IMR-90 (cell line): ENCODE data around the gene FAM83F. TPM values are rescaled to one million over a fixed set of nuclear protein-coding genes. Genes with fewer than 3 reads are reported as not detected.
"Not testable (repeated sequence)": the region's sequence is repeated elsewhere in the genome, so short reads cannot be mapped to it uniquely, and the experiment has no call there.

ENCODE experiments used
- ATAC-seq: fragments of 200-7000 bp; cut with Tn5 transposase; 2 replicates; pipeline ENCODE4 v1.9.1; 2020; ENCODE audit warnings: low read depth, mild to moderate bottlenecking, moderate library complexity
- BruUV-seq: library from RNA; stranded (reverse); fragments of 400-500 nt; replicated peaks from 2 replicates; lab custom pipeline; 2021; lab: Mats Ljungman, UMichigan
- CTCF ChIA-PET: fragments of 300-600 bp; formaldehyde crosslinking; extraction: SDS; loops from one replicate; lab custom pipeline; 2021; ENCODE audit warnings: antibody characterized with exemption; lab: Yijun Ruan, JAX
- POLR2A ChIA-PET: fragments of 300-600 bp; sonication (Branson Sonifier 250); formaldehyde crosslinking; loops from one replicate; lab custom pipeline; 2022; ENCODE audit warnings: antibody characterized with exemption; ENCODE audit not compliant: unreplicated experiment; lab: Charles Lee
- DNase-seq: peaks from one replicate; pipeline ENCODE4 v3.0.0; 2013
- H2AFZ ChIP-seq: replicated peaks from 2 replicates; pipeline ENCODE3; 2013; ENCODE audit warnings: low read length, mild to moderate bottlenecking; ENCODE audit not compliant: poor library complexity
- H2AK5ac ChIP-seq: 2 replicates; pipeline ENCODE4 v1.6.1; 2013; ENCODE audit warnings: low read depth, low read length, inconsistent platforms
- H2AK9ac ChIP-seq: replicated peaks from 2 replicates; pipeline ENCODE3; 2013; ENCODE audit warnings: mild to moderate bottlenecking, low read depth, low read length, moderate library complexity; ENCODE audit not compliant: poor library complexity
- H2BK120ac ChIP-seq: 2 replicates; pipeline ENCODE4 v1.6.1; 2013; ENCODE audit warnings: low read depth, low read length, inconsistent platforms
- H2BK15ac ChIP-seq: 3 replicates; pipeline ENCODE4 v1.6.1; 2013; ENCODE audit warnings: low read depth, low read length, inconsistent platforms
- H2BK20ac ChIP-seq: 2 replicates; pipeline ENCODE4 v1.6.1; 2013; ENCODE audit warnings: low read depth, mild to moderate bottlenecking, inconsistent platforms, low read length, moderate library complexity
- H2BK5ac ChIP-seq: 2 replicates; pipeline ENCODE4 v1.6.1; 2013; ENCODE audit warnings: mild to moderate bottlenecking, low read depth, low read length, inconsistent platforms; ENCODE audit not compliant: poor library complexity, severe bottlenecking
- H3K14ac ChIP-seq: replicated peaks from 2 replicates; pipeline ENCODE4 v1.6.1; 2013; ENCODE audit warnings: low read depth, low read length, inconsistent platforms
- H3K18ac ChIP-seq: 2 replicates; pipeline ENCODE4 v1.6.1; 2013; ENCODE audit warnings: low read depth, low read length, control low read depth
- H3K23ac ChIP-seq: 2 replicates; pipeline ENCODE4 v1.6.1; 2013; ENCODE audit warnings: low read depth, low read length, inconsistent platforms
- H3K27ac ChIP-seq: 2 replicates; pipeline ENCODE4 v1.5.1; 2013; ENCODE audit warnings: mild to moderate bottlenecking, control low read depth, low read length; ENCODE audit not compliant: insufficient read depth
- H3K27me3 ChIP-seq: 2 replicates; pipeline ENCODE4 v1.6.1; 2013; ENCODE audit warnings: low read length; ENCODE audit not compliant: control insufficient read depth, insufficient read depth
- H3K36me3 ChIP-seq: 2 replicates; pipeline ENCODE4 v1.6.1; 2013; ENCODE audit warnings: low read length, mixed read lengths; ENCODE audit not compliant: control insufficient read depth, insufficient read depth
- H3K4ac ChIP-seq: 2 replicates; pipeline ENCODE4 v1.6.1; 2013; ENCODE audit warnings: low read depth, low read length, inconsistent platforms
- H3K4me1 ChIP-seq: 2 replicates; pipeline ENCODE4 v1.6.1; 2013; ENCODE audit warnings: low read length, mixed read lengths; ENCODE audit not compliant: control insufficient read depth, insufficient read depth
- H3K4me2 ChIP-seq: 2 replicates; pipeline ENCODE4 v1.6.1; 2013; ENCODE audit warnings: low read depth, mild to moderate bottlenecking, control low read depth, low read length, moderate library complexity
- H3K4me3 ChIP-seq: 2 replicates; pipeline ENCODE4 v1.5.1; 2013; ENCODE audit warnings: low read depth, mild to moderate bottlenecking, control low read depth, low read length, moderate library complexity; ENCODE audit not compliant: insufficient read depth
- H3K56ac ChIP-seq: 2 replicates; pipeline ENCODE4 v1.6.1; 2013; ENCODE audit warnings: low read length, inconsistent platforms; ENCODE audit not compliant: insufficient read depth; ENCODE audit errors: extremely low read depth
- H3K79me1 ChIP-seq, 2 experiments: 2 replicates each; pipeline ENCODE4 v1.6.1; 2013; ENCODE audit warnings: low read length in 2 of 2, inconsistent platforms in 1 of 2, low read depth in 1 of 2
- H3K9ac ChIP-seq: 2 replicates; pipeline ENCODE4 v1.6.1; 2013; ENCODE audit warnings: low read depth, low read length, control low read depth
- H3K9me1 ChIP-seq: 2 replicates; pipeline ENCODE4 v1.6.1; 2013; ENCODE audit warnings: low read length, inconsistent platforms; ENCODE audit not compliant: insufficient read depth
- H3K9me3 ChIP-seq: 2 replicates; pipeline ENCODE4 v1.6.1; 2013; ENCODE audit warnings: low read length; ENCODE audit not compliant: control insufficient read depth, insufficient read depth
- H4K20me1 ChIP-seq: 2 replicates; pipeline ENCODE4 v1.6.1; 2013; ENCODE audit warnings: low read length, inconsistent platforms; ENCODE audit not compliant: insufficient read depth
- H4K5ac ChIP-seq: 2 replicates; pipeline ENCODE4 v1.6.1; 2013; ENCODE audit warnings: mild to moderate bottlenecking, low read depth, low read length, control low read depth
- H4K8ac ChIP-seq, 2 experiments: 2 replicates each; pipeline ENCODE4 v1.6.1; 2013; ENCODE audit warnings: low read depth in 2 of 2, low read length in 2 of 2, control low read depth in 1 of 2, inconsistent platforms in 1 of 2
- H4K91ac ChIP-seq: 2 replicates; pipeline ENCODE4 v1.6.1; 2013; ENCODE audit warnings: low read depth, low read length, inconsistent platforms; ENCODE audit not compliant: insufficient read depth
- FOS ChIP-seq: fragments of 150-350 bp; IDR thresholded peaks from 2 replicates; pipeline ENCODE4 v1.6.1; 2016; ENCODE audit warnings: low read depth, low read length
- MAFK ChIP-seq: IDR thresholded peaks from 2 replicates; pipeline ENCODE4 v1.6.1; 2012; ENCODE audit warnings: low read depth, low read length, improper control_type of control experiment
- RFX5 ChIP-seq: IDR thresholded peaks from 2 replicates; pipeline ENCODE4 v1.8.0; 2012; ENCODE audit warnings: low read depth, mild to moderate bottlenecking, low read length, moderate library complexity
- WGBS, 2 experiments: methylation state at CpG; one replicate each; pipeline versions ENCODE4 v1.1.5 to v1.1.7; 2013; ENCODE audit warnings: missing lambda C conversion rate in 2 of 2; ENCODE audit not compliant: insufficient read length in 1 of 2; ENCODE audit errors: extremely low coverage in 2 of 2; 5-methylcytosine and 5-hydroxymethylcytosine counted together
- dilution Hi-C: fragments of 300-500 bp; cut with HindIII; formaldehyde crosslinking; loops from one replicate; pipeline ENCODE4 v1.14.3; 2018; ENCODE audit warnings: low sequenced_read_pairs; ENCODE audit not compliant: unreplicated experiment
- in situ Hi-C: fragments of 300-500 bp; cut with MboI; formaldehyde crosslinking; loops from 3 replicates; pipeline ENCODE4 v1.14.3; 2019; ENCODE audit warnings: low sequenced_read_pairs, inconsistent platforms, mixed read lengths
- intact Hi-C: fragments of 100-400 bp; cut with micrococcal nuclease; formaldehyde crosslinking; loops from 2 replicates; pipeline ENCODE4 v1.10.0; 2022
- polyA plus RNA-seq, 3 experiments: library from polyadenylated mRNA; depleted of rRNA; stranded (reverse); fragments of >200 nt; gene quantifications; 2 replicates each; pipeline ENCODE4 v1.2.3, GENCODE V29; 2012; ENCODE audit warnings: low replicate concordance in 1 of 3
- total RNA-seq: library from RNA; depleted of rRNA; stranded (reverse); fragments of >200 nt; gene quantifications from 2 replicates; pipeline ENCODE4 v1.2.3, GENCODE V29; 2012

FAM83F gene
- total and polyA plus RNA-seq, 2 of the 4 experiments (the other 2 are of a cell fraction) = not detected

DNA sequence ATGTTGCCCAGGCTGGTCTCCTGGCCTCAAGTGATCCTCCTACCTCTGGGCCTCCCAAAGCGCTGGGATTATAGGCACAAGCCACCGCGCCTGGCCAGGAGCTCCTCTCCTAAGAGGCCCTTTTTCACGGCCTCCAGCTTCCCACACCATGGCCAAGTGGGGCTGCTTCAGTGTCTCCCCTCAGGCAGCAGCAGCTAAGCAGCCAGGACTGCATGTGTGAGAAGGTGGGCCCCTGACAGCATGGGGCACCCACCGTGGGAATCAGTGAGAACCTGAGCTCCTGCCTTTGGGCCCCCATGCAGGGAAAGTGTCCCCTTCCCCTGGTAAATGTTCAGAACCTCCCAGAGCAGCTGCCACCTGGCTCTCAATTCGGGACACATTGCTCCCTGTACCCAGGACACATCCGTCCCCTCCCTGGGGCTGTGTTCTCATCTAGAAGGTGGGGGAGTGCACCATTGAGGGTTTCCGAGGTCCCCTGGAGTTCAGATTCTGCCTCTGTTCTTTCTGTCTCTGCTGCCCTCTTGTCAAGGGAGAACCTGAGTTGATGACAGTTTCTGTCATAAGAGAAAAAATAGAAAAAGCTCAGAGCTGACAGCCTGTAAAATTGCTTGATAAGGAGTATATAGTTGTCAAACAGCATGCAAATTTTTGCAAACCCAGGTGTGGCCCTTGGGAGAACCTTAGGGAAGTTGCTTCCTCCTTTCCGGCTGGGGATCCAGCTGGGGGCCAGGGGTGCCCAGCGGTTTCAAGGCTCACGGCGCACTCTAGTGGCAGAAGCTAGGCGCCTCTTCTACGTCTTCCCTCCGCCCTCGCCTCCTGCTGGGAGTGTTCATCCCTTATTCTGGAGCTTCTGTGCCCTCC is 29.7 kb downstream of the FAM83F start (continued):
- TF ChIP-seq FOS = no peak
- TF ChIP-seq MAFK = no peak
- TF ChIP-seq RFX5 = no peak

DNA sequence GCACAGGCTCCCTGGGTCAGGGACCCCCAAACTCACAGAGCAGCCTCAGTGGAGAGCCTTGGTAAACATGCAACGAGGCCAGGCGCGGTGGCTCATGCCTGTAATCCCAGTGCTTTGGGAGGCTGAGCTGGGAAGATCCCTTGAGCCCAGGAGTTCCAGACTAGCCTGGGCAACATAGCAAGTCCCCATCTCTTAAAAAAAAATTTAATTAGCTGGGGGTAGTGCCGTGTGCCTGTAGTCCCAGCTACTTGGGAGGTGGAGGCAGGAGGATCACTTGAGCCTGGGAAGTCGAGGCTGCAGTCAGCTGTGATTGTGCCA is 30.3 kb downstream of the FAM83F start:
- H3K4me1 ChIP-seq, H2AK5ac ChIP-seq, H3K56ac ChIP-seq, H4K8ac ChIP-seq, H3K36me3 ChIP-seq, H3K23ac ChIP-seq, BruUV-seq, H3K4ac ChIP-seq, H2BK120ac ChIP-seq, H2BK5ac ChIP-seq, H2BK15ac ChIP-seq, H4K20me1 ChIP-seq, DNase-seq, dilution Hi-C loops, H4K91ac ChIP-seq, H3K27ac ChIP-seq, ATAC-seq, H2AK9ac ChIP-seq, H3K9ac ChIP-seq, H3K18ac ChIP-seq, H3K79me1 ChIP-seq, H3K4me3 ChIP-seq, H3K4me2 ChIP-seq, H3K9me3 ChIP-seq, H4K5ac ChIP-seq, H3K14ac ChIP-seq, H2BK20ac ChIP-seq, H3K9me1 ChIP-seq: not testable (repeated sequence)
- intact Hi-C loops = loop anchor here (1.0 to 2.0 kb wide), 2 partner anchors 402 to 491 kb away; no protein-coding TSS in a partner anchor
- CTCF ChIA-PET = interaction anchor here (0.7 to 2.5 kb wide), 18 partner anchors 9 to 496 kb away, joined by 3 to 29 read pairs (median 4); partner anchors contain the start of gene RPS19BP1
- in situ Hi-C loops = loop anchor here (5.0 to 25.0 kb wide), 2 partner anchors 488 to 863 kb away; partner anchors contain the start of gene CBX7
- H2AFZ ChIP-seq = peak overlapping the region; percentile 1
- peaks cover 55% of the 10 kb centered on the region for H3K27me3 ChIP-seq
- POLR2A ChIA-PET = interaction anchor here (0.8 kb wide), 1 partner anchor 491 kb away, joined by 3 read pairs; no protein-coding TSS in a partner anchor
- WGBS, 2 experiments = no CpG with 5 or more reads among the region's 5 CpGs
